ENCODE results near the gene PSMA7.

The PSMA7 gene

DNA sequence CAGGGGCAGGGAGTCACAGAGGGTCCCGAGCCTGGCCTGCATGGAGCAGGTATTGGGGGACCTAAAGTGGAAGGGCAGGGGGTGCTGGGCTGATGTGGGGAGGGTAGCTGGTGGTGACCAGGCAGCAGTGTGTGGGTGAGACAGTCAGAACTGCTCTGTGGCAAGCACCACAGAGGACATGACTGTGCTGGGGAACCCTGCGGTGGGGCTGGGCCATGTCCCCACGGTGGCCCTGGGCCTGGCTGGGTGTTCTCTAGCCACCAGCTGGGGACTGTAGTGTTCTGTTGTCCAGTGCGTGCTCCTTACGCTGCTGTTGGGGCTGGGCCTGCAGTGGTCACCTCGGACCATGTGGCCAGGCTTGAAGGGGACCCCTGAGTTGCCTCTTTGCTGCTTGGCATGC is 3.9 kb upstream of the PSMA7 start:
- H3F3A ChIP-seq (ENCODE audit: low read depth) = no peaks in the 10 kb centered on the region
- no peaks in the 10 kb centered on the region for H3K9me3 ChIP-seq (ENCODE audit: insufficient read depth, low read depth, low read length)
- peak overlapping the region; percentile 100 for H3K4me2 ChIP-seq (ENCODE audit: low read depth, low read length, poor library complexity, severe bottlenecking)
- peak overlapping the region; percentile 78 for H3K9ac ChIP-seq (ENCODE audit: low read depth, low read length, poor library complexity, severe bottlenecking)
- H3K27me3 ChIP-seq (ENCODE audit: insufficient read depth, low read length, poor library complexity, severe bottlenecking) = no peaks in the 10 kb centered on the region
- no peak for TF ChIP-seq EZH2phosphoT487 (IDR thresholded peaks at IDR 0.05; ENCODE audit: borderline replicate concordance)
- TF ChIP-seq, protein P1, sequence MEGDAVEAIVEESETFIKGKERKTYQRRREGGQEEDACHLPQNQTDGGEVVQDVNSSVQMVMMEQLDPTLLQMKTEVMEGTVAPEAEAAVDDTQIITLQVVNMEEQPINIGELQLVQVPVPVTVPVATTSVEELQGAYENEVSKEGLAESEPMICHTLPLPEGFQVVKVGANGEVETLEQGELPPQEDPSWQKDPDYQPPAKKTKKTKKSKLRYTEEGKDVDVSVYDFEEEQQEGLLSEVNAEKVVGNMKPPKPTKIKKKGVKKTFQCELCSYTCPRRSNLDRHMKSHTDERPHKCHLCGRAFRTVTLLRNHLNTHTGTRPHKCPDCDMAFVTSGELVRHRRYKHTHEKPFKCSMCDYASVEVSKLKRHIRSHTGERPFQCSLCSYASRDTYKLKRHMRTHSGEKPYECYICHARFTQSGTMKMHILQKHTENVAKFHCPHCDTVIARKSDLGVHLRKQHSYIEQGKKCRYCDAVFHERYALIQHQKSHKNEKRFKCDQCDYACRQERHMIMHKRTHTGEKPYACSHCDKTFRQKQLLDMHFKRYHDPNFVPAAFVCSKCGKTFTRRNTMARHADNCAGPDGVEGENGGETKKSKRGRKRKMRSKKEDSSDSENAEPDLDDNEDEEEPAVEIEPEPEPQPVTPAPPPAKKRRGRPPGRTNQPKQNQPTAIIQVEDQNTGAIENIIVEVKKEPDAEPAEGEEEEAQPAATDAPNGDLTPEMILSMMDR (conservative IDR thresholded peaks at IDR 0.05; ENCODE audit: low read length) = no peak
- H3K36me3 ChIP-seq (ENCODE audit: insufficient read depth, low read length) = peaks cover under 1% of the 10 kb centered on the region; the same call in 1 of the 2 replicates
- no peak overlapping the region for H2AFZ ChIP-seq (ENCODE audit: low read length)
- H3K4me1 ChIP-seq (ENCODE audit: insufficient read depth, low read length, poor library complexity, severe bottlenecking) = peaks cover 24% of the 10 kb centered on the region
- peaks cover 72% of the 10 kb centered on the region for H4K20me1 ChIP-seq (ENCODE audit: insufficient read depth, low read length, poor library complexity, severe bottlenecking)
- H3K79me2 ChIP-seq (ENCODE audit: insufficient read depth, low read length) = peaks cover 92% of the 10 kb centered on the region
- peak overlapping the region; percentile 35 for H3K4me3 ChIP-seq (ENCODE audit: low read length, poor library complexity, severe bottlenecking)
- H3K9me2 ChIP-seq (replicated peaks; ENCODE audit: low read depth, low read length) = no peaks in the 10 kb centered on the region

DNA sequence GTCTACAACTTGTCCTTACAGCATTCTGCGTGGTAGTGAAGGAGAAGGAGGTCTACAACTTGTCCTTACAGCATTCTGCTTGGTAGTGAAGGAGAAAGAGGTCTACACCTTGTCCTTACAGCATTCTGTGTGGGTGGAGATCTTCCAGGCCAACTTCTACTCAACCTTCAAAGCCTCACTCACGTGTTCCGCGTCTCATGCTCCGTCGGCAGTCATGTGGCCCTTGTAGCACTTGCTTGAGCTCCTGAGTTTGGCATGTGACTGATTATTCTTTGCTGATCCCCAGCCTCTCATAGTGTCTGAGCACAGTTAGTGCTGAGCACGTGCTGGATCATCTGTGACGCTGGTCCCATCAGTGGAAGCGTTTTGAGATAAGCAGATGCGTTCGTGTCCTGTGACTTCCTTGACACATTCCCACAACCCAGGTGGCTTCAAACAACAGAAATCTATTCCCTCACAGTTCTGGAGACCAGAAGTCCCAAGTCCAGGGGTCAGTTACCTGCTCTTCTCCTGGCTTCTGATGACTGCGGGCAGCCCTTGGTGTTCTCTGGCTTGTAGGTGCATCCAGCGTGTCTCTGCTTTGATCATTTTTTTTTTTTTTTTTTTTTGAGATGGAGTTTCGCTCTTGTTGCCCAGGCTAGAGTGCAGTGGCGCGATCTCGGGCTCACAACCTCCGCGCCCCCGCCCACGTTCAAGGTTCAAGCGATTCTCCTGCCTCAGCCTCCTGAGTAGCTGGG is 3.0 kb upstream of the PSMA7 start:
- peaks cover 29% of the 10 kb centered on the region for H3K4me1 ChIP-seq (ENCODE audit: insufficient read depth, low read length, poor library complexity, severe bottlenecking)
- peak overlapping the region; percentile 89 for H3K4me3 ChIP-seq (ENCODE audit: low read length, poor library complexity, severe bottlenecking)
- peaks cover 92% of the 10 kb centered on the region for H3K79me2 ChIP-seq (ENCODE audit: insufficient read depth, low read length)
- H3K9ac ChIP-seq (ENCODE audit: low read depth, low read length, poor library complexity, severe bottlenecking) = peak overlapping the region; percentile 78
- no peaks in the 10 kb centered on the region for H3K9me3 ChIP-seq (ENCODE audit: insufficient read depth, low read depth, low read length)
- H3F3A ChIP-seq (ENCODE audit: low read depth) = no peaks in the 10 kb centered on the region
- no peak overlapping the region for H2AFZ ChIP-seq (ENCODE audit: low read length)
- no peaks in the 10 kb centered on the region for H3K36me3 ChIP-seq (ENCODE audit: insufficient read depth, low read length)
- H4K20me1 ChIP-seq (ENCODE audit: insufficient read depth, low read length, poor library complexity, severe bottlenecking) = peaks cover 75% of the 10 kb centered on the region
- peak overlapping the region; percentile 100 for H3K4me2 ChIP-seq (ENCODE audit: low read depth, low read length, poor library complexity, severe bottlenecking)
- H3K27me3 ChIP-seq (ENCODE audit: insufficient read depth, low read length, poor library complexity, severe bottlenecking) = no peaks in the 10 kb centered on the region
- TF ChIP-seq, protein P1 (conservative IDR thresholded peaks at IDR 0.05; ENCODE audit: low read length) = no peak
- TF ChIP-seq EZH2phosphoT487 (IDR thresholded peaks at IDR 0.05; ENCODE audit: borderline replicate concordance) = no peak
- no peaks in the 10 kb centered on the region for H3K9me2 ChIP-seq (replicated peaks; ENCODE audit: low read depth, low read length)

GRCh38 chr20:62145688-62146018 is 2.5 kb upstream of the PSMA7 start:
- peaks cover 92% of the 10 kb centered on the region for H3K79me2 ChIP-seq (ENCODE audit: insufficient read depth, low read length)
- peak overlapping the region; percentile 100 for H3K4me2 ChIP-seq (ENCODE audit: low read depth, low read length, poor library complexity, severe bottlenecking)
- H3K4me3 ChIP-seq (ENCODE audit: low read length, poor library complexity, severe bottlenecking) = peak overlapping the region; percentile 89
- peaks cover 75% of the 10 kb centered on the region for H4K20me1 ChIP-seq (ENCODE audit: insufficient read depth, low read length, poor library complexity, severe bottlenecking)
- H3F3A ChIP-seq (ENCODE audit: low read depth) = no peaks in the 10 kb centered on the region
- no peaks in the 10 kb centered on the region for H3K36me3 ChIP-seq (ENCODE audit: insufficient read depth, low read length)
- peaks cover 34% of the 10 kb centered on the region for H3K4me1 ChIP-seq (ENCODE audit: insufficient read depth, low read length, poor library complexity, severe bottlenecking)
- H3K9me3 ChIP-seq (ENCODE audit: insufficient read depth, low read depth, low read length) = no peaks in the 10 kb centered on the region
- no peaks in the 10 kb centered on the region for H3K9me2 ChIP-seq (replicated peaks; ENCODE audit: low read depth, low read length)
- H3K27me3 ChIP-seq (ENCODE audit: insufficient read depth, low read length, poor library complexity, severe bottlenecking) = no peaks in the 10 kb centered on the region
- H2AFZ ChIP-seq (ENCODE audit: low read length) = no peak overlapping the region
- peak overlapping the region; percentile 78 for H3K9ac ChIP-seq (ENCODE audit: low read depth, low read length, poor library complexity, severe bottlenecking)
- TF ChIP-seq EZH2phosphoT487 (IDR thresholded peaks at IDR 0.05; ENCODE audit: borderline replicate concordance) = no peak
- TF ChIP-seq, protein P1 (conservative IDR thresholded peaks at IDR 0.05; ENCODE audit: low read length) = no peak

Data from Loucy (cell line).